ENCODE results near the gene NR1I3.
A peak's percentile ranks its signal among the peaks of the same experiment; 100 is the strongest.
"Not testable (repeated sequence)": the region's sequence is repeated elsewhere in the genome, so short reads cannot be mapped to it uniquely, and the experiment has no call there.

NR1I3 gene, protein sequence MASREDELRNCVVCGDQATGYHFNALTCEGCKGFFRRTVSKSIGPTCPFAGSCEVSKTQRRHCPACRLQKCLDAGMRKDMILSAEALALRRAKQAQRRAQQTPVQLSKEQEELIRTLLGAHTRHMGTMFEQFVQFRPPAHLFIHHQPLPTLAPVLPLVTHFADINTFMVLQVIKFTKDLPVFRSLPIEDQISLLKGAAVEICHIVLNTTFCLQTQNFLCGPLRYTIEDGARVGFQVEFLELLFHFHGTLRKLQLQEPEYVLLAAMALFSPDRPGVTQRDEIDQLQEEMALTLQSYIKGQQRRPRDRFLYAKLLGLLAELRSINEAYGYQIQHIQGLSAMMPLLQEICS

DNA sequence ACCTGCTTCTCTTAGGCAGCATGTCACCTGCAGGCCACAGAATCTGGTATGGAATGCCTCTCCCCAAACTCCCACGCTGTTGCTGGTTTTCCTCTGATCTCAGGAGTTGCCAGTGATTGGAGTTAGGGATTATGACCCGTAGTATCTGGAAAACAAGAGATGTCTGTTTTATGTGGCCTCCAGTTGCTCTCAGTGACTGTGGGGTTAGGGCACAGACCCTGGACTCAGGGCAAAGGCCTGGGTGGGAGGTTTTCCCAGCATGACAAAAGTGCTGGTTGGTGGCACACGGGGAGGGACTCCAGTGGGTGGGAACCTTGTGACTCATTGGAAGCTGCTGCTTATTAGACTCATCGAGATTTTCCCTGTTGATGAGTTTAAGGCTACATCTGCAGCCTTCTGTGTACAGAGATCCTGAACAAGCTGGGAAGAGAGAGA lies at the start of gene NR1I3:
TSS of gene NR1I3 (minus strand) at position 165 of the 435 bp plus-strand sequence. CDS start 1,638 bp downstream, outside the sequence.
- DNase-seq (ENCODE audit: low read depth) = no peak

DNA sequence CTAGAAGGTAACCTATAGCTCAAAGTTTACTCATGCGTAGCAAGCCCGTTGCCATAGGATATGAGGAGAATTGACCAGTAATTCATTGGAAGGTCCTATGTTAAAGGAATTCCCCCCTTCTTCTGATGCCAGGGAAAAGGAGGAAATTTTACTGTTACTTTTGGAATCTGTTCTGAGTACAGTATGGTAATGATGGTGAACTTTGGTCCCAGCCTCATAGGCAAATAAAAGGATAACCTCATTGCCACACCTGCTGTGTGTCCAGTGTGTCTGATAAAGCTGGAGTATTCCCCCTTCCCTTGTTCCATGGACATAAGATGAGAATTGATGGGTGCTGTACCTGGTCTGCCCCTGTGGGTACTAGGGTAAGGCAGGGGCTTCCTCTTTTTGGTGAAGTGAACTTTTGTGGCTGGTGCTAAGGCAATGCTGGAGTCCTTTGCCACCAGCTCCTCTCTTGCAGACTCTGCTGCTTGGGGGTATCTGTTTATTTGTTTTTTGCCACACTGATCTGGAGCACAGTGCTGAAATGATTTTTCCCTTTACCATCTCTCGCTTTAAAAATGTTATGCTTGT lies 49.6 kb upstream of the NR1I3 start:
- DNase-seq (ENCODE audit: low read depth) = no peak

DNA sequence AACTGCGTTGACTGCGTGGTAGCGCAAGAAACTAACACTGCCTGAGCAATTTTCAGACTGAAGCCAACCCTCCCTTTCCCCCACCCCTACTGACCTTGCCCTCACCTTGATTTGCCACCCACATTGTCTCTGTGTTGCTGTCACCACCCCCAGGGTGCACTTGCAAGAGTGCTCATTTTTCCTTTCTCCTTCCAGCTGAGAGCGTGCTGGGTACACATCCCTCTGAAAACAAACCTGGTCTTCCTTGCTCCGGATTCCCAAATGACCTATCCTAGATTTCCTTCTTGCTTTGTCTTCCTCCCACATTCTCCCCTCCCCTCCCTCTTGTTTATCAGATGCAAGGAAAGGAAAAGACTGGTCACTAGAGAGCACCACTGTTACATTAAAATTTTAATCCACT lies 47.5 kb upstream of the NR1I3 start:
- DNase-seq (ENCODE audit: low read depth) = no peak

DNA sequence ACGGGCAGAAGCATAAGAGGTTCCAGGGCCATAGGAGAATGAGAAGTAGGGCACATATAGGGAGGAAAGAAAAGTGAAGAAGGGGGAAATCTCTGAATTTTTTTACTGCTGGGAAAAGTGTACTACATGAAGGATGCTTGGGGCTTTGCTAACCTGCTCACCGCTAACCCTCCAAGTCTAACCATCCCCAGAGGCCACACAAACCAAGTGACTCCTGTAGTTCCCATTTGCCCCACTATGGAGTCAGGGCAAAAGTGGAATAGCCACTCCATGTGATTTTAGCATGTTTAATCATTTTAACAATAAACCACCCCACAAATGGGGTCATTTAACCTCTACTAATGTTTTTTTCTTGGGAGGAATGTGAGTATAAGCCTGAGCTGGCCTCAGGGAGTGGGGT lies 47.1 kb upstream of the NR1I3 start:
- no peak for DNase-seq (ENCODE audit: low read depth)

DNA sequence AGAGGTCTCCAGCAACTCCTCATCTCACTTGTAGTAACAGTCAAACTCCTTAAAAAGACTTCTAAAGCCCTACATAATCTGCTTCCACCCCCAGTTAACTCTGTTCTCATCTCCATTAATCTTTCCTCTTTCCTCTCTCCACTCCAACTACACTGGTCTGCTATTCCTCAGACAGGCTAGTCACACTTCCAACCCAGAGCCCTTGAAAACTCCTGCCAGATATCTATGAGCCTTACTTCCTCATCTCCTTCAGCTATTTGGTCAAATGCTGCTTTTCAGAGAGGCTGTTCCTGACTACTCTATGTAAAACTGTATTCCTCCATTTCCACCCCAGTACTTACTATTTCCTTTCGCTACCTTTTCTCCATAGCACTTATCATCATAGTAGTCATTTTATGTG lies 45.0 kb upstream of the NR1I3 start:
- no peak for DNase-seq (ENCODE audit: low read depth)

DNA sequence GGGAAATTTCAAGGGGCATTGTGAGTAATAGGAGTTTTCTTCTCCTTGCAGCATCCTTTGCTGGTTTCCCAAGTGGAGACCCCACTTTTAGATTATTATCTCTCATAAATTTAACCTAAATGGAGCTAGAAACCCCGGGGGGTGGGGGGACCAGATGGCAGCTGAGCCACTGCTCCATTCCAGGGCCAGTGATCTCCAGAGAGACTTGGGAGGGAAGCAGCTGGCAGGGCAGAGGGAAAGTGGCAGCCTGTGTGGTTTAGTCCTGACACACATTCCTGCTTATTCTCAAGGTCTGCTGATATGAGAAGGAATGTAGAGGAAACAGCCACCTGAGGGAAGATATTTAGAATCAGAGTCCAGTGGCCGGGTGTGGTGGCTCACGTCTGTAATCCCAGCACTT lies 36.9 kb upstream of the NR1I3 start:
- DNase-seq (ENCODE audit: low read depth) = no peak

DNA sequence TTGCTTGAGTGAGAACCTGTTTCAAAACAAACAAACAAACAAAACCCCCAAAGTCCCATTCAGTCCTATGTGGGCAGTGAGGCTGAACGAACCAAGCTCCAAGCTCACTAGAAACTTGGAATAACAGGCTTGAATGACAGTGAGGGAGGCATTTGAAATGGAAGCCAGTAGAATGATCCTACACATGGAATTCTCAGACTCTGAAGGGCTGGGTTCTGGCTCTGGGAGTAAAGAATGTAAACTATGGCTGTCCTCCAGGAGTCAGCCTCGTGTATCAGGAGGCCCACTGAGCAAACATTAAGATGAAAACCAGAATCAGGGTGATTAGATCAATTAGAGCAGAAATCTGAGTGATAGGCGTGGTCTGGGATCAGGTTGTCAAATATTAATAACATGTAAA lies 35.4 kb upstream of the NR1I3 start:
- DNase-seq (ENCODE audit: low read depth) = no peak

DNA sequence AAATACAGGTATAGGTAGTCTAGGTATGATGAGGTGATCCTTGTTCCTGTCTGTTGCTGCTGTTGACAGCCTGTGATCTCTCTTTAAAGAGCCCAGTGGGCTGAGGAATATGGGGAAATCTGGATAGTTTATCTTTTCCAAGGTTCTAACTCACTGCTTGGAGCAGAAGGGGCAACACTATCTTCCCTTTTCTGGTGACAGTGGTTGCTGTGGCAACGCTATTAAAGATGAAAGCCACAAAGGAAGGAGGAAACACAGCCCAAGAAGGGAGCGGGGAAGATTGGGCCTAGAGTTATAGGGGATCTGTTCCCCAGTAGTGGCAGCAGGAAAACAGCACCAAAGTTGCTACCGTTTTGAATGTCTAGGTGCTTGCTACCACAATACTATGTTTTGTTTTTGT lies 29.3 kb upstream of the NR1I3 start:
- DNase-seq (ENCODE audit: low read depth) = no peak

DNA sequence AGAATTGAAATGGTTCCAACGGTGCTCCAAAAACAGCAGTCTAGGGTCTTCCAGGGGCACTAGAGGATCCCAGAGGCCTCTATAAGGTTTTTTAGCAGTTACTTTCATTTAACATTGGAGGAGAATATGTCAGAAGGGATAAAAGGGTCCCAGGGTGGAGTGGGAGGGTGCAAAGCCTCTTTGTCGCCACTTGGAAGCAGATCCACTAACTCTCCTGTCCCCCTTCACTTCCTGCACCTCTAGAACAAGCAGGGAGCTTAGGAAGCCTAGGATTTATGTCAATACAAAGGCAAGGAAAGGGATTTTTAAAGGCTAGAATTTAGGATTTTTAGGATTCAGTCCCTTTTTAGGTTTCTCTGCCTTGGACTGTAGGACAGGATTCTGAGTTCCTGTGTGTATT lies 28.8 kb upstream of the NR1I3 start:
- no peak for DNase-seq (ENCODE audit: low read depth)

DNA sequence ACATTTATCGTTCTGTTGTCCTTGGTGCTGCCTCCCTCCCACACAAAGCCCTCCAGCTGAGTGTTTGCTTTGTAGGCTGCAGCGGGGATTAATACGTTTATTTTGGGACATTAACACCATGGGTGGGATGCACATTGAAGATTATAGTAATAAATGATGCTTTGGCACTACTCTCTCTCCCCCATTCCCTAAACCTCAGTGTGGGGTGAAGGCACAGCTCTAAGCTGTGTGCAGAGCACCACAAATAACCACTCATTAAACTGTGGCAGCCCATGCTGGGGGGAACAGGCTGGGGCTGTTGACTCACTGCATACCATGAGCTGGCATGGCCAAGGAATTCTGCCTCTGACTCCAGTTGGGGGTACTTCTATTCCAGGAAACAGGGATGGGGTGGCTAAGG lies 28.2 kb upstream of the NR1I3 start:
- no peak for DNase-seq (ENCODE audit: low read depth)

DNA sequence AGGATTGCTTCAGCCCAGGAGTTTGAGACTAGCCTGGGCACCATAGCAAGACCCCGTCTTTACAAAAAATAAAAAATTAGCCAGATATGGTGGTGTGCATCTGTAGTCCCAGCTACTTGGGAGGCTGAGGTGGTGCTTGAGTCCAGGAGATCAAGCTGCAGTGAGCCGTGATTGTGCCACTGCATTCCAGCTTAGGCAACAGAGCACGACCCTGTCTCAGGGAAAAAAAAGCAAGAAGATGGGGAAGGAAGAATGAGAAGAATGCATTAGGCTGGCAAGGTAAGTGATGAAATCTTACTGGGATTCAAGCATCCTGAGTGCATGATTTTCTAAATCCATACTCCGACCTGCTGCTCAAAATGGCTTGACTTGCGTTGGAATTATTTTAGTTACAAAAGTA lies 27.3 kb upstream of the NR1I3 start:
- no peak for DNase-seq (ENCODE audit: low read depth)

DNA sequence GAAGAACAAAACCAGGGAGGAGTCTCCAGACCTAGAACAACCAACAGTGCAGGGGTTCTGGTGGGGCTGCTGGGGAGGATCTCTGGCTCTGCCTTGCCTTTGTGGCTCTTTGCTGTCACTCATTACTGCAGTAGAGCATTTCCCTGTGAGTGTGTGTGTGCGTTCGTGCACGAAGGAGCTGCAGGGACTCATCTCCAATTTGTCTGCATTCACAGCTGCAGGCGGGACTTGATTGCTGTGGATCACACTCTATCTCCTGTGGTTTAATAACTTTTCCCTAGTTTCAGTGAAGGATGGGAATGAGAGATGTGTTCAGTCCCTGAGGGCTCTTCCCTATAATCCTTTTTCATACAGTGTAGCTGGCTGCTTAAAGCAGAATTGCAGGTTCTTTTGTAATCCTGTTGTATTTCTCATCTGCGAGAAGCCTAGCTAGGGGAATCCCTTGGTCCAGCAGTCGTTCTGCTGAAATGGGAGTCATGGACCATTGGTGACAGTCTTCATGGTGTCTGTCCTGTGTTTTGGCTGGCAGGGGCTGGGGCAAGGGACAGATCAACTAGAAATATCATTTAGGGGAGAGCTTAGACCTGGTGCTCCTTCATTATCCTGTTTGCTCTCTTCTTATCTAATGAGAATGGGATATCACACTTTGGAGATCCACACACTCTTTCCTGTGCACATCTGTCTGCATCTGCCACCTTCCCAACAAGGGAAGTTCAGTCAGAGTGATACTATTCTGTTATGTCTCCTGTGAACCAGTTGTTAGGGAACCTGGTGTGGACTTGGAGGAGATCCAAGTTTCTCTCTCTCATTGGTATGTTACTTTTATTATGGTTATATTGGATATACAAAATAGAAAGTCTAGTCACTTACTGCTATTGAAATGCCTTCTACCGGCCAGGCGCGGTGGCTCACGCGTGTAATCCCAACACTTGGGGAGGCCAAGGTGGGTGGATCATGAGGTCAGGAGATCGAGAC lies 23.5 kb upstream of the NR1I3 start:
- DNase-seq (ENCODE audit: low read depth) = no peak

DNA sequence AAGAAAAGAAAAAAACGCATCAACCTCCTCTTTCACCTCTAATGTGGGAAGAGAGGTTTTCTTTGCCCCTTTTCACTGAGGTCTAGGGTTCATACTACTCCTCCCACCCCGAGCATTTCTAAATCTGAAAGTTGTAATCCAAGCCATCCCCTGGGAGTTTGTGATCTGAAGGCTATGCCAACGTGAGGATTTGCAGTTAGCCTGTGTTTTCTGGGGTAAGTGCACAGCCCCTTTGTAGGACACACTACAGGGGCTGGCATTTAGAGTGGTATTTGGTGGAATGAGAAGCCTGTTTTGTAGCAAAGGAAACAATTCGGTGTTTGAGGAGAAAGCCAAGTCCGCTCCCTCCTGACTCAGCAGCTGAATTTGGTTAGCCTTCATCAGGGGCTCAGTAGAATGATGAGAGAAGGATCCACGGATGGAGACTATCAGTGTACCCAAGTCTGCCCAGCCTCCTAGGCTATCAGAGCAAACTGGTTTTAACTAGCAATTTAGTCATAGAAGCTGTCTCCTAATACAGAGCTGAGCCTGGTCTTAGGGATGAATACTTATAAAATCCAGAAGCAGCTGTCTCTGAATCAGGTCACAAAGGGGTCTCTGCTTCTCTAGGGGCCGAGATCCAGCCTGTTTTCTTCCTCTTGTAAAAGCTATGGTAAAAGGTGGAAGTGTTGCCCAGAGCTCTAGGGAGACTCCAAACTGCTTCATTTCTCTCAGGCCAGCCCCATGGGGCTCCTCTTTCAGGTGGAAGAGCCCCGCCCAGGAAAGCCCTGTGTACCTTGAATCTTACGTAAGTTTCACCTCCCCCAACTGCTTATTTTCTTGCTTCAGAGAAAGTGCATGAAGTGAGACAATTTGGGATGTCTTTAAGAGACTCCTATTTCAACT lies 22.6 kb upstream of the NR1I3 start:
- peak; percentile 8 for DNase-seq (ENCODE audit: low read depth)

DNA sequence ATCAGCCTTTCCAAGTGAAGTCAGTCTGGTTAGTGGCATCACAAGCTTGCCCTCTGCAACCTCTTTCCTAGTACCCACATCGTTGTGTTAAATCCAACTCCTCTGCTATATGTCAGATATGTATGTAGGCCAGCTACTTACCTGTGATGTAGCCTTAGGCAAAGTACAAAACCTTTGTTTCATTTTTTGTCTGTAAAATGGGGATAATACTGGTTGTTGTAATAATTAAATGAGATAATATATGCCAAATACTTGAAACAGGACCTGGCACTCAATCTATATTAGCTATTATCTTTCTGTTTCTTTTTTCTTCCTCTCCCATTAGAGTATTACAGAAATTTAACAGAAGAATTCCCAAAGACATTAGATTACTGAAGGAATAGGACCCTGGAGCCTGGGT lies 21.8 kb upstream of the NR1I3 start:
- DNase-seq (ENCODE audit: low read depth) = no peak

DNA sequence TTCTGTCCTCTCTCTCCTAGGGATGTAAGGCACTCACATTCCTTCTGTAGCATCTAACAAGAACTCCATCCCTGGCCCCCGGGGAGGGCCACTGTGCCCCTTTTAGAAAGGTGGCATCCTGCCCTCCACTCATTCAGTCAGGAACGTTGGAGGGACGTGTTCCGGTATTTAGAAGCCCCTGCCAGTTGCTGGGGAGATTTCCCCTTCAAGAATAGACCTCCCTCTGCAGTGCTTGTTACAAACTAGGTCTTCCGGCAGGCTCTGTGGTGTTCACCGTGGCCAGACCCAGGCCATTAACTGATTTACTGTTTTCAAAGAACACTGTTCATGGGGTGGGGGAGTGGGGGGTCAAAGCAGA lies 21.3 kb upstream of the NR1I3 start:
- no peak for DNase-seq (ENCODE audit: low read depth)

DNA sequence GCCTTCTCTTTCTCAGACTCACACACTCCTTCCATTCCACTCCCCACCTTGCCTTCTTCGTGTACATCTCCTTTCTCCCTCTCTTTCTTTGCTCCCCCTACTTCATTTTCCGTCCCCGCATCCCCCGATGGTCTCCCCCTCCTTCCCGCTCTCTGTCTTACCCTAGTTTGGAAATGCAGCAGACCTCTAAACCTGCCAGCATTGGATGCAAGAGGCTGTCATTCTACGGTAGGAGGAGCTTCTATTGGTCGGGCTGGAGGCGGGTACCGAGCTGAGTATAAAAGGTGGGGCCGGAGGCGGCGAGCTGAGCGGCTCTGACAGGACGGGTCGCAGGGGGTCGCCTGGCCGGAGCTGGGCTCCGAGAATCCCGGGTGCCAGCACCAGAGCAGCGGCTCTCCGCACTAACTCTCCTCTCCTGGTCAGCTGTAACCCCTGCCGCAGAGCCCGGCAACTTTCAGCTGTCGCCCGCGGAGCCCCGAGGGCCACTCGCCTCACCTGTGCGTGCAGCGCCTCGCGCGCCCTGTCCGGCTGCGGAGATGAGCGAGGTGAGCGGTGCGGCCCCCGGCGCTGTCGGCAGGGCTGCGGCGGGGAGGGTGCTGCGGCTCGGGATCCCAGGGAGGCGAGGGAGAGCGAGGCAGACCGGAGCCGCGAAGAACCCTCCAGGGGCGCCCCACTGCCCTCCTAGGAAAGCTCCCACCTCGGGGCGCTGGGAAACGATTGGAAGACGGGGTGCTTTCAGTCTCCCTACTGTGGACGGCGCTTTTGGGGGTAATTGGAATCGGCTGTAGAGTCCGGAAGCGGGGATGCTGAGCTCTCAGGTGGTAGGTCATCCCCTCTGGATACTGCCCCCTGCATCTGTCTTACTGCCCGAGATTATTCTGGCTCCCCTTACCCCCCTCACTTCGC lies 20.7 kb upstream of the NR1I3 start, which contains the start of gene PCP4L1:
TSS of gene PCP4L1 (plus strand) at position 307 of the 906 bp plus-strand sequence. CDS start at position 537, 230 bp downstream.
- peak; percentile 13 for DNase-seq (ENCODE audit: low read depth)

DNA sequence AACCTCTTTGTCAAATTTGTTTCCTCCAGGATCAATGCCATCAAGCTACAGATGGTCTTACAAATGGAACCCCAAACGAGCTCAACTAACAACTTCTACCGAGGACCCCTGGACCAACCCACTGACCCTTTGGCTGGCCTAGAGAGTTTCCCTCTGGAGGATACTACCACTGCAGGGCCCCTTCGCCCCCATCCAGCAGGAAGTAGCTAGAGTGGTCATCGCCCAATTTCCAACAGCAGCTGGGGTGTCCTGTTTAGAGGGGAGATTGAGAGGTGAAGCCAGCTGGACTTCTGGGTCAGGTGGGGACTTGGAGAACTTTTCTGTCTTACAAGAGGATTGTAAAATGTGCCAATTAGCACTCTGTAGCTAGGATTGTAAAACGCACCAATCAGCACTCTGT lies 19.1 kb upstream of the NR1I3 start:
- not testable (repeated sequence) for DNase-seq (ENCODE audit: low read depth)

DNA sequence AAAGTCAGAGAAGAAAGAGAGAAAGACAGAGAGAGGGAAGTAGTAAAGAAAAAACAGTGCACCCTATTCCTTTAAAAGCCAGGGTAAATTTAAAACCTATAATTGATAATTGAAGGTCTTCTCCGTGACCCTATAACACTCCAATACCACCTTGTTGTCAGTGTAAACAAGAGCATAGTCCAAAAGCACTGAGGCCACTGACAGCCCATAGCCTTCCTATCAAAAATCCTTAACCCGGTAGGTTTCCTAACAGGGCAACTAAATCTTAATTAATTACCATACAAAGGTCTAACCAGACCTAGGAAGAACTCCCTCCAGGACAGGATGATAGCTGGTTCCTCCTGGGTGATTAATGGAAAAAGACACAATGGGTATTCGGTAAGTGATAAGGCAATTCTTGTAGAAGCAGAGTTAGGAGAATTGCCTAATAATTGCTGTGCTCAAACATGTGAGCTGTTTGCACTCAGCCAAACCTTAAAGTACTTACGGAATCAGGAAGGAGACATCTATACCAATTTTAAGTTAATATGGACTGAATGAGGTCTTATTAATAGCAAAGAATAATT lies 18.0 kb upstream of the NR1I3 start:
- DNase-seq (ENCODE audit: low read depth) = not testable (repeated sequence)

DNA sequence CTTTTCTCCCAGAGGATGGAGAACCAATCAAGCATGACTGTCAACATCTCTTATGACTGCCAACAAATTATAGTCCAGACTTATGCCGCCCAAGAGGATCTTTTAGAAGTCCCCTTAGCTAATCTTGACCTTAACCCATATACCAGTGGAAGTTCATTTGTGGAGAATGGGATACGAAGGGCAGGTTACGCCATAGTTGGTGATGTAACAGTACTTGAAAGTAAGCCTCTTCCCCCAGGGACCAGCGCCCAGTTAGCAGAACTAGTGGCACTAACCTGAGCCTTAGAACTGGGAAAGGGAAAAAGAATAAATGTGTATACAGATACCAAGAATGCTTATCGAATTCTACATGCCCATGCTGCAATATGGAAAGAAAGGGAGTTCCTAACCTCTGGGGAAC lies 17.3 kb upstream of the NR1I3 start:
- DNase-seq (ENCODE audit: low read depth) = not testable (repeated sequence)

DNA sequence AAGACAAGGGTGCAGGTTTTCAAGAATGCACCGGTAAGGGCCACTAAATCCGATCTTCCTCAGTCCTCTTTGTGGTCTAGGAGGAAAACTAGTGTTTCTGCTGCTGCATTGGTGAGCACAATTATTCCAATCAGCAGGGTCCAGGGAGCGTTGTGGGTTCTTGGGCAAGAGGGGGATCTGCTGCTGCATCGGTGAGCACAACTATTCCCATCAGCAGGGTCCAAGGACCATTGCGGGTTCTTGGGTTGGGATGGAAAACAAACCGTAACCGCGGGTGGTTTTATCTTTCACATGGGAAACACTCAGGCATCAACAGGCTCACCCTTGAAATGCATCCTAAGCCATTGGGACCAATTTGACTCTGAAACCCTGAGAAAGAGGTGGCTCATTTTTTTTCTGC lies 13.6 kb upstream of the NR1I3 start:
- no peak for DNase-seq (ENCODE audit: low read depth)
